ENCODE results near the gene SLC2A4RG.
"Not testable (repeated sequence)": the region's sequence is repeated elsewhere in the genome, so short reads cannot be mapped to it uniquely, and the experiment has no call there.

Gene SLC2A4RG

GRCh38 chr20:63714858-63715257, 24.7 kb upstream of the SLC2A4RG start:
- DNase-seq (ENCODE audit: low read depth) = no peak

DNA sequence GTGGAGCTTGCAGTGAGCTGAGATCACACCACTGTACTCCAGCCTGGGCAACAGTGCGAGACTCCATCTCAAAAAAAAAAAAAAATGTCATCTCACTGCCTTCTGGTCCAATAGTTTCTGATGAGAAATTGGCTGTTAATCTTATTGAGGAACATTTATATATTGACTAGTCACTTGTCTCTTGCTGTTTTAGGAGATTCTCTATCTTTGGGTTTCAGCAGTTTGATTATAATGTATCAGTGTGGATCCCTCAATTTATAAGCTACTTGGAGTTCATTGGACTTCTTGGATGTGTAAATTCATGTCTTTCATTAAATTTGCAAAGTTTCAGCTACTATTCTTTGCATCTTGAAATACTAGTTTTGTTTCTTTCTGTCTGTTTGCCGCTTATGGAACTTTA, 20.6 kb upstream of the SLC2A4RG start:
- no peak for DNase-seq (ENCODE audit: low read depth)

- DNase-seq (ENCODE audit: low read depth) = not testable (repeated sequence)
Measured at GRCh38 chr20:63722967-63723622, 16.5 kb upstream of the SLC2A4RG start.

- not testable (repeated sequence) for DNase-seq (ENCODE audit: low read depth)
Measured at GRCh38 chr20:63730189-63730733, 9.3 kb upstream of the SLC2A4RG start.

DNA sequence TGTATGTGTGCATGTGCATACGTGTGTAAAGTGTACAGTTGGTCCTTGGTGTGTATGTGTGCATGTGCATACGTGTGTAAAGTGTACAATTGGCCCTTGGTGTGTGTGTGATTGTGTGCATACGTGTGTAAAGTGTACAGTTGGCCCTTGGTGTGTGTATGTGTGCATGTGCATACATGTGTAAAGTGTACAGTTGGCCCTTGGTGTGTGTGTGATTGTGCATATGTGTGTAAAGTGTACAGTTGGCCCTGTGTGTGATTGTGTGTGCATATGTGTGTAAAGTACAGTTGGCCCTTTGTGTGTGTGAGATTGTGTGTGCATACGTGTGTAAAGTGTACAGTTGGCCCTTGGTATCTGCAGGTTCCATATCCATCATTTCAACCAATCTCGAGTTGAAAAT, 8.2 kb upstream of the SLC2A4RG start:
- DNase-seq (ENCODE audit: low read depth) = no peak

DNA sequence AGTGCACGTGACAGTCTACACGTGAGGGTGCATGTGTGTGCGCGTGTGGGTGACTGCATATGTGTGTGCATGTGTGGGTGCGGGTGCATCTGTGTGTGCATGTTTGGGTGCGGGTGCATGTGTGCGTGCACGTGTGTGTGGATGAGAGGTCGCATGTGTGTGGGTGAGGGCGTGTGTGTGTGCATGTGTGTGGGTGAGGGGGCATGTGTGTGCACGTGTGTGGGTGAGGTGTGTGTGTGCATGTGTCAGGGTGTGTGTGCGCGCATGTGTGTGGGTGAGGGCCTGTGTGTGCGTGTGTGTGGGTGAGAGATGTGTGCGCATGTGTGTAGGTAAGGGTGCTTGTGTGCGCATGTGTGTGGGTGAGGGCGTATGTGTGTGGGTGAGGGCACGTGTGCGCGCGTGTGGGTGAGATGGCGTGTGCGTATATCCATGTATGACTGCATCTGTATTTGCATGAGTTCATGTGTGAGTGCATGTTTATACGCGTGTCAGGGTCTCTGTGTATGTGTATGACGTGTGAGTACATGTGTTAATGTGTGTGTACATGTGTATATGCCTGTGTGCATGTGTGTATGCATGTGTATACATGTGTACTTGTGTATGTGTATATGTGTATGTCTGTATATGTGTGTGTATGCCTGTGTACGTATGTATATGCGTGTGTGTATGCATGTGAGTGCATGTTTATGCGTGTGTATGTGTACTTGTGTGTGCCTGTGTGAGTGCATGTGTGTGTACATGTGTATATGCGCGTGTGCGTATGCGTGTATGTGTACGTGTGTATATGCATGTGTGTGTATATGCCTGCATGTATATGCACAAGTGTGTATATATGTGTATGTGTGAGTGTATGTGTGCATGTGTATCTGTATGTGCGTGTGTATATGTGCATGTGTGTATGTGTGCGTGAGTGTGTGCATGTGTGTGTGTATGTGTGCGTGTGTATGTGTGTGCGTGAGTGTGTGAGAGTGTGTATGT, 7.2 kb upstream of the SLC2A4RG start:
- no peak for DNase-seq (ENCODE audit: low read depth)

- DNase-seq (ENCODE audit: low read depth) = no peak
Measured at GRCh38 chr20:63733117-63733516, 6.5 kb upstream of the SLC2A4RG start.

GRCh38 chr20:63733579-63734081, 5.9 kb upstream of the SLC2A4RG start:
- no peak for DNase-seq (ENCODE audit: low read depth)

GRCh38 chr20:63734111-63734945, 5.2 kb upstream of the SLC2A4RG start:
- no peak for DNase-seq (ENCODE audit: low read depth)

GRCh38 chr20:63734946-63735858, 4.4 kb upstream of the SLC2A4RG start:
- DNase-seq (ENCODE audit: low read depth) = no peak

GRCh38 chr20:63735859-63736718, 3.5 kb upstream of the SLC2A4RG start, which contains the start of gene LIME1:
Gene LIME1 (plus strand): TSS chr20:63736664. CDS start chr20:63737550, 886 bp downstream.
- DNase-seq (ENCODE audit: low read depth) = no peak

DNA sequence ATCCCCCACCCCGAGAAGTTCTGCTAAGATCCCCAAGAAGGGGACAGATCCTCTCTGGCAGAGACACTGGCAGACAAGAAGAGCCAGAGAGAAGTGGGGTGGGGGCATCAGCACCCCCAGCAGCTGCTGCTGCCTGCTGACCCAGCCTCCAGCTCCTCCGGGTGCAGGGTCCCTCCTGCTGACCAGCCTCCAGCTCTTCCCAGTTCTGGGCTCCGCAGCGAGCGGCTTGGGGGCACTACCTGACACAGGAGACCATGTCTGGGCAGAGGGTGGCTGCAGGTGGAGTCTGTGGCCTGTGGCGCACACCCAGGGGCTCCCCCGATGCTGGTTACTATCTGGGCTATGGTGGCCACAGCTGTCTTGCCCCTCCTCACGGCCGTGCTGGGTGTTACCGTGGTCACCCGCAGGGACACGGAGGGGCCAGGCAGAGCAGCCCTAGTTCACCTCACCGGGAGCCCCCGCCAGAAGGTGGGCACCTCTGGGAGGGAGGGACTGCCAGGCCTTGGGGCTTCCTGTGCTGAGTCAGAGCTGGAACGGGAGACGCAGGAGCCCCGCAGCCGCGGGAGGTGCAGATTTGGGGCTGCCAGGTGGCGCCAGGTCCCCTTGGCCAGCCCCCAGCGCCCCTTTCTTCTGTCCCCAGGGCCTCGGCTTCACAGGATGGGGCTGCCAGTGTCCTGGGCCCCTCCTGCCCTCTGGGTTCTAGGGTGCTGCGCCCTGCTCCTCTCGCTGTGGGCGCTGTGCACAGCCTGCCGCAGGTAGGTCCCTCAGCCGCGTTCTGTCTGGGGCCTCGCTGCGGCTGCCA, 2.5 kb upstream of the SLC2A4RG start:
- no peak for DNase-seq (ENCODE audit: low read depth)

DNA sequence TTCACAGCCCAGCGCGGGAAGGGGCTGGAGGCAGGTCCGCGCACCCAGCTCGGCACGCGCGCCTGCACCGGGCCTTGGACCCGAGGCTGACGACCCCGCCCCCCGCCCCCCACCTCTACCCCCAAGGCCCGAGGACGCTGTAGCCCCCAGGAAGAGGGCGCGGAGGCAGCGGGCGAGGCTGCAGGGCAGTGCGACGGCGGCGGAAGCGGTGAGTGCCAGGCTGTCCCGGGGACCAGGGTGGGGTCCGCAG, 2.0 kb upstream of the SLC2A4RG start:
- DNase-seq (ENCODE audit: low read depth) = no peak

DNA sequence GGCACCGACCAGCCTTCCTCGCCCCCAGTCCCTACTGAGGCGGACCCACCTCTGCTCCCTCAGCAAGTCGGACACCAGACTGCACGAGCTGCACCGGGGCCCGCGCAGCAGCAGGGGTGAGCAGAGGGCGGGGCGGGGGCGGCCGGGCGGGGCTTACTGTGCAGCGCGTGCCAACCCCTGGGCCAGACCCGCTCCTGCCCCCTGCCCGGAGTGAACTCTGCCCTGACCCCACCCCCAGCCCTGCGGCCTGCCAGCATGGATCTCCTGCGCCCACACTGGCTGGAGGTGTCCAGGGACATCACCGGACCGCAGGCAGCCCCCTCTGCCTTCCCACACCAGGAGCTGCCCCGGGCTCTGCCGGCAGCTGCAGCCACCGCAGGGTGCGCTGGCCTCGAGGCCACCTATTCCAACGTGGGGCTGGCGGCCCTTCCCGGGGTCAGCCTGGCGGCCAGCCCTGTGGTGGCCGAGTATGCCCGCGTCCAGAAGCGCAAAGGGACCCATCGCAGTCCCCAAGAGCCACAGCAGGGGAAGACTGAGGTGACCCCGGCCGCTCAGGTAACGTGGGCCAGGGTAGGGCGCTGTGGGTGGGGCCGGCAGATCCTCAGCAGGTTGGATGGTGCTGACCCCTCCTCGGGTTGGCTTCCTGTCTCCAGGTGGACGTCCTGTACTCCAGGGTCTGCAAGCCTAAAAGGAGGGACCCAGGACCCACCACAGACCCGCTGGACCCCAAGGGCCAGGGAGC, 1.5 kb upstream of the SLC2A4RG start:
- no peak for DNase-seq (ENCODE audit: low read depth)

GRCh38 chr20:63738687-63739129, 868 bp upstream of the SLC2A4RG start:
- DNase-seq (ENCODE audit: low read depth) = no peak

GRCh38 chr20:63740070-63740626, 572 bp downstream of the SLC2A4RG start:
- no peak for DNase-seq (ENCODE audit: low read depth)

DNA sequence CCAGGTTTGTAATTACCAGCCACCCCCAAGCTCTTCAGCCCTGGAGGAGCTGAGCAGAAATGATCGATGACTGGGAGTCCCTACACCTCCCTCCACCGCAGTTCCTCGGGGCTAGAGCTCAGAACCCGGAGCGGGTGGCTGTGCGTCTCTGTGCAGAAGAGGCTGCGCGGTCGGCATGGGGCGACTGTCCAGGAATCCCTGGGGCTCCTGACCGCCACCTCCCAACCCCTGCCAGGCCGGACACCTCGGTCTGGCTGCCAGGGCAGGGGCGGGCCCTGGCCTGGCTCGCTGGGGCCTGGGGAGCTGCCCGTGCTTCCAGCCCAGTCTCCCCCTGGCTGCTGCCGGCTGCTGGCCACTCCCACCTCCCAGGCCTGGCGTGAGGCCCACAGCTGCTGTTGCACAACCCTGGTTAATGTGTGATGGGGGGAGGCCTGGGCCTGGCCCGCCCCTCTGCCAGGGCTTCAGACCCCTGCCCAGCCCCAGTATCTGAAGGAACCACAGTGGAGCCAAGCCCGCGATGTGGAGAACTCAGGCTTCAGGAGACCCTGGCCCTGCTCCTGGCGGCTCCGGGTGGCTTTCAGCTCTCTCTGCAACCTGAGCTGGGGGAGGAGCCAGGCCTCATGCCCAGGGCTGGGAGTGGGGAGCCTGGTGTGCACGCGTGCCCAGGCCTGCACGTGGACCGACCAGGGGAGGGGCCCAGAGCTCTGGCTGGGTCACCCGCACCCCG, 1.2 kb downstream of the SLC2A4RG start:
- peak; percentile 91 for DNase-seq (ENCODE audit: low read depth)
